Measurements from ENCODE around the gene RHO. TPM values are rescaled to one million over a fixed set of nuclear protein-coding genes. Genes with fewer than 3 reads are reported as not detected.
"Not testable (repeated sequence)": the region's sequence is repeated elsewhere in the genome, so short reads cannot be mapped to it uniquely, and the experiment has no call there.

The RHO gene
- not detected in 3 replicates for total RNA-seq (2021)
- Bru-seq, nascent RNA, result not detected
- long read RNA-seq, experiment 1, result 0 reads
- long read RNA-seq, experiment 2, partial matches to known transcripts, result 1 of 1 reads
- long read RNA-seq, experiment 2, other reads (novel, unspliced or antisense), result 0 of 1 reads
- long read RNA-seq, experiment 3, result 0 reads

DNA sequence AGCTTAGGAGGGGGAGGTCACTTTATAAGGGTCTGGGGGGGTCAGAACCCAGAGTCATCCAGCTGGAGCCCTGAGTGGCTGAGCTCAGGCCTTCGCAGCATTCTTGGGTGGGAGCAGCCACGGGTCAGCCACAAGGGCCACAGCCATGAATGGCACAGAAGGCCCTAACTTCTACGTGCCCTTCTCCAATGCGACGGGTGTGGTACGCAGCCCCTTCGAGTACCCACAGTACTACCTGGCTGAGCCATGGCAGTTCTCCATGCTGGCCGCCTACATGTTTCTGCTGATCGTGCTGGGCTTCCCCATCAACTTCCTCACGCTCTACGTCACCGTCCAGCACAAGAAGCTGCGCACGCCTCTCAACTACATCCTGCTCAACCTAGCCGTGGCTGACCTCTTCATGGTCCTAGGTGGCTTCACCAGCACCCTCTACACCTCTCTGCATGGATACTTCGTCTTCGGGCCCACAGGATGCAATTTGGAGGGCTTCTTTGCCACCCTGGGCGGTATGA, at the start of gene RHO:
Gene RHO (plus strand): TSS at position 51 of the 512 bp plus-strand sequence. CDS start 95 bp downstream, at position 146.
- Mint-ChIP-seq H3K27me3 (ENCODE audit: low read depth) (no peaks in the 10 kb centered on the region), H3K27ac (peak within 1 kb of the TSS; percentile 41; the same call in 1 of the 2 replicates), H3K9me3 (no peaks in the 10 kb centered on the region), H3K4me3 (no peak within 1 kb of the TSS), H3K4me1 (peaks cover 25% of the 10 kb centered on the region), H3K36me3 (no peaks in the 10 kb centered on the region)
- ATAC-seq, result no peak
- CTCF ChIA-PET, result interaction anchor here (0.6 to 1.6 kb wide), 4 partner anchors 38 to 99 kb away, joined by 3 to 6 read pairs (median 4); no protein-coding TSS in a partner anchor
- DNase-seq (ENCODE audit: low spot score), result no peak
- POLR2A ChIA-PET, result interaction anchor here (0.8 kb wide), 1 partner anchor 15 kb away, joined by 3 read pairs; the partner anchor contains the start of gene H1-8
- TF ChIP-seq, protein P1, sequence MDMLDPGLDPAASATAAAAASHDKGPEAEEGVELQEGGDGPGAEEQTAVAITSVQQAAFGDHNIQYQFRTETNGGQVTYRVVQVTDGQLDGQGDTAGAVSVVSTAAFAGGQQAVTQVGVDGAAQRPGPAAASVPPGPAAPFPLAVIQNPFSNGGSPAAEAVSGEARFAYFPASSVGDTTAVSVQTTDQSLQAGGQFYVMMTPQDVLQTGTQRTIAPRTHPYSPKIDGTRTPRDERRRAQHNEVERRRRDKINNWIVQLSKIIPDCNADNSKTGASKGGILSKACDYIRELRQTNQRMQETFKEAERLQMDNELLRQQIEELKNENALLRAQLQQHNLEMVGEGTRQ (CRISPR knock-in tag; IDR thresholded peaks at IDR 0.05), result no peak
- TF ChIP-seq GRHL2 (CRISPR knock-in tag; IDR thresholded peaks at IDR 0.05; ENCODE audit: insufficient replicate concordance, severe bottlenecking) (no peak), ZNF121 (CRISPR knock-in tag; IDR thresholded peaks at IDR 0.05) (no peak), TCF7 (CRISPR knock-in tag; IDR thresholded peaks at IDR 0.05; ENCODE audit: low read depth) (no peak), ZNF425 (CRISPR knock-in tag; conservative IDR thresholded peaks at IDR 0.05) (no peak), ZNF396 (CRISPR knock-in tag; IDR thresholded peaks at IDR 0.05; ENCODE audit: borderline replicate concordance) (no peak)
- TF ChIP-seq, protein P2, sequence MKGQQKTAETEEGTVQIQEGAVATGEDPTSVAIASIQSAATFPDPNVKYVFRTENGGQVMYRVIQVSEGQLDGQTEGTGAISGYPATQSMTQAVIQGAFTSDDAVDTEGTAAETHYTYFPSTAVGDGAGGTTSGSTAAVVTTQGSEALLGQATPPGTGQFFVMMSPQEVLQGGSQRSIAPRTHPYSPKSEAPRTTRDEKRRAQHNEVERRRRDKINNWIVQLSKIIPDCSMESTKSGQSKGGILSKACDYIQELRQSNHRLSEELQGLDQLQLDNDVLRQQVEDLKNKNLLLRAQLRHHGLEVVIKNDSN (CRISPR knock-in tag; IDR thresholded peaks at IDR 0.05), result no peak

- POLR2A ChIA-PET; H3K9me3 Mint-ChIP-seq; H3K27me3 Mint-ChIP-seq (ENCODE audit: low read depth); H3K4me3 Mint-ChIP-seq; DNase-seq (ENCODE audit: low spot score); H3K27ac Mint-ChIP-seq; ATAC-seq: not testable (repeated sequence)
- CTCF ChIA-PET, result interaction anchor here (0.6 to 2.2 kb wide), 2 partner anchors 9 to 127 kb away, joined by 3 to 6 read pairs; no protein-coding TSS in a partner anchor
- Mint-ChIP-seq H3K36me3 (peaks cover 19% of the 10 kb centered on the region; the same call in 1 of the 2 replicates), H3K4me1 (peaks cover 31% of the 10 kb centered on the region)
Measured at GRCh38 chr3:129481225-129481765, 47.1 kb upstream of the RHO start.

- ATAC-seq (no peak), DNase-seq (ENCODE audit: low spot score) (no peak)
- Mint-ChIP-seq H3K4me3 (no peak overlapping the region), H3K27me3 (ENCODE audit: low read depth) (no peaks in the 10 kb centered on the region), H3K9me3 (no peaks in the 10 kb centered on the region), H3K36me3 (peaks cover 19% of the 10 kb centered on the region; the same call in 1 of the 2 replicates), H3K4me1 (peaks cover 37% of the 10 kb centered on the region), H3K27ac (peak overlapping the region; percentile 79)
- POLR2A ChIA-PET, result interaction anchor here (0.5 kb wide), 1 partner anchor 63 kb away, joined by 4 read pairs; no protein-coding TSS in a partner anchor
- TF ChIP-seq, protein P3, sequence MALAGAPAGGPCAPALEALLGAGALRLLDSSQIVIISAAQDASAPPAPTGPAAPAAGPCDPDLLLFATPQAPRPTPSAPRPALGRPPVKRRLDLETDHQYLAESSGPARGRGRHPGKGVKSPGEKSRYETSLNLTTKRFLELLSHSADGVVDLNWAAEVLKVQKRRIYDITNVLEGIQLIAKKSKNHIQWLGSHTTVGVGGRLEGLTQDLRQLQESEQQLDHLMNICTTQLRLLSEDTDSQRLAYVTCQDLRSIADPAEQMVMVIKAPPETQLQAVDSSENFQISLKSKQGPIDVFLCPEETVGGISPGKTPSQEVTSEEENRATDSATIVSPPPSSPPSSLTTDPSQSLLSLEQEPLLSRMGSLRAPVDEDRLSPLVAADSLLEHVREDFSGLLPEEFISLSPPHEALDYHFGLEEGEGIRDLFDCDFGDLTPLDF (CRISPR knock-in tag; IDR thresholded peaks at IDR 0.05), result no peak
- no peak for TF ChIP-seq NR1H2 (CRISPR knock-in tag; IDR thresholded peaks at IDR 0.05)
- CTCF ChIA-PET, result interaction anchor here (0.6 to 2.2 kb wide), 9 partner anchors 8 to 256 kb away, joined by 3 to 12 read pairs (median 5); partner anchors contain the start of genes IFT122 and MBD4
Measured at GRCh38 chr3:129481766-129482332, 46.6 kb upstream of the RHO start.

GRCh38 chr3:129482721-129483120, 45.7 kb upstream of the RHO start:
- ChIA-PET POLR2A (interaction anchor here (0.5 kb wide), 1 partner anchor 62 kb away, joined by 4 read pairs; no protein-coding TSS in a partner anchor), CTCF (interaction anchor here (0.6 to 1.7 kb wide), 21 partner anchors 20 to 492 kb away, joined by 3 to 12 read pairs (median 3); partner anchors contain the start of genes IFT122, MBD4 and TRH)
- H3K4me3 Mint-ChIP-seq, result no peak overlapping the region
- no peaks in the 10 kb centered on the region for H3K27me3 Mint-ChIP-seq (ENCODE audit: low read depth)
- peaks cover 15% of the 10 kb centered on the region; the same call in 1 of the 2 replicates for H3K36me3 Mint-ChIP-seq
- DNase-seq (ENCODE audit: low spot score) (peak; percentile 54), ATAC-seq (peak; percentile 72)
- peaks cover 45% of the 10 kb centered on the region for H3K4me1 Mint-ChIP-seq
- H3K9me3 Mint-ChIP-seq, result no peaks in the 10 kb centered on the region
- no peak overlapping the region for H3K27ac Mint-ChIP-seq
- TF ChIP-seq, protein P4, sequence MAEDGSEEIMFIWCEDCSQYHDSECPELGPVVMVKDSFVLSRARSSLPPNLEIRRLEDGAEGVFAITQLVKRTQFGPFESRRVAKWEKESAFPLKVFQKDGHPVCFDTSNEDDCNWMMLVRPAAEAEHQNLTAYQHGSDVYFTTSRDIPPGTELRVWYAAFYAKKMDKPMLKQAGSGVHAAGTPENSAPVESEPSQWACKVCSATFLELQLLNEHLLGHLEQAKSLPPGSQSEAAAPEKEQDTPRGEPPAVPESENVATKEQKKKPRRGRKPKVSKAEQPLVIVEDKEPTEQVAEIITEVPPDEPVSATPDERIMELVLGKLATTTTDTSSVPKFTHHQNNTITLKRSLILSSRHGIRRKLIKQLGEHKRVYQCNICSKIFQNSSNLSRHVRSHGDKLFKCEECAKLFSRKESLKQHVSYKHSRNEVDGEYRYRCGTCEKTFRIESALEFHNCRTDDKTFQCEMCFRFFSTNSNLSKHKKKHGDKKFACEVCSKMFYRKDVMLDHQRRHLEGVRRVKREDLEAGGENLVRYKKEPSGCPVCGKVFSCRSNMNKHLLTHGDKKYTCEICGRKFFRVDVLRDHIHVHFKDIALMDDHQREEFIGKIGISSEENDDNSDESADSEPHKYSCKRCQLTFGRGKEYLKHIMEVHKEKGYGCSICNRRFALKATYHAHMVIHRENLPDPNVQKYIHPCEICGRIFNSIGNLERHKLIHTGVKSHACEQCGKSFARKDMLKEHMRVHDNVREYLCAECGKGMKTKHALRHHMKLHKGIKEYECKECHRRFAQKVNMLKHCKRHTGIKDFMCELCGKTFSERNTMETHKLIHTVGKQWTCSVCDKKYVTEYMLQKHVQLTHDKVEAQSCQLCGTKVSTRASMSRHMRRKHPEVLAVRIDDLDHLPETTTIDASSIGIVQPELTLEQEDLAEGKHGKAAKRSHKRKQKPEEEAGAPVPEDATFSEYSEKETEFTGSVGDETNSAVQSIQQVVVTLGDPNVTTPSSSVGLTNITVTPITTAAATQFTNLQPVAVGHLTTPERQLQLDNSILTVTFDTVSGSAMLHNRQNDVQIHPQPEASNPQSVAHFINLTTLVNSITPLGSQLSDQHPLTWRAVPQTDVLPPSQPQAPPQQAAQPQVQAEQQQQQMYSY (CRISPR knock-in tag; IDR thresholded peaks at IDR 0.05), result no peak
- no peak for TF ChIP-seq IRF2 (CRISPR knock-in tag; IDR thresholded peaks at IDR 0.05; ENCODE audit: borderline replicate concordance, low read depth)
- TF ChIP-seq, protein P3 (CRISPR knock-in tag; IDR thresholded peaks at IDR 0.05), result no peak
- TF ChIP-seq ZNF396 (CRISPR knock-in tag; IDR thresholded peaks at IDR 0.05; ENCODE audit: borderline replicate concordance), result no peak
- TF ChIP-seq ZNF232 (CRISPR knock-in tag; IDR thresholded peaks at IDR 0.05), result no peak
- no peak for TF ChIP-seq CREM (CRISPR knock-in tag; IDR thresholded peaks at IDR 0.05)

Data from WTC11 (cell line).